Fibroblast of lung (primary cell): ENCODE measurements around the gene LAPTM4A.

Experiments used
- EZH2 ChIP-seq: IDR thresholded peaks from 2 replicates; pipeline ENCODE4 v1.5.1; 2012; ENCODE audit warnings: low read length, control low read depth, mild to moderate bottlenecking; ENCODE audit errors: missing control alignments
- TF ChIP-seq, protein P1 (sequence below), 2 donors: IDR thresholded peaks in 1 of 2; conservative IDR thresholded peaks in 1 of 2; 1 replicate in 1 of 2; 2 replicates in 1 of 2; pipeline ENCODE4 v1.5.1; 2011 to 2012; ENCODE audit warnings: low read length in 2 of 2, control low read depth in 1 of 2, inconsistent platforms in 1 of 2, low read depth in 1 of 2, mild to moderate bottlenecking in 1 of 2

DNA sequence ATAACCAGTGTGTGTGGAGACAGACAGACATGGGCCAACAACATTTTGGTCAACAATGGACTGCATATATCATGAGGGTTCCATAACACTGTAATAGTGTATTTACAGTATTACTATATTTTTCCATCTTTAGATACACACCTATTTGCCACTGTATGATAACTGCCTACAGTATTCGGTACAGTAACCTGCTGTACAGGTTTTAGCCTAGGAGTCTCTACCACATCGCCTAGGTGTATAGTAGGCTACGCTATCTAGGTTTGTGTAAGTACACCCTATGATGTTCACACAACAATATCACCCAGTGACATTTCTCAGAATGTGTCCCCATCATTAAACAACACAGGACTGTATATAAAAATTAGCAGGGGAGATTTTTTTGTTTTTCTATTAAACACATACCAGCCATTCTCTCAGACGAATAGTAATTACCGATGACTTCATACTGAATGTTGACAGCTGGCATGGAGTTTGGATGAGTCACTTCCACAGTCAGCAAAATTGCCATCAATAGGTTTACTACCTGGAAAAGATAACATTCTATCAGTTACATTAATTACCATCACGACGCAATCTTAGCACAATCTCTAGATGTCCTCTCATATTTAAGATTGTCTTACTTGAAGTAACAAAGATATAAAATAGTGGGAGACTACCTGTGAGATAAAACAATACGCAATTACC, 10.8 kb downstream of the LAPTM4A start:
- TF ChIP-seq, protein P1, sequence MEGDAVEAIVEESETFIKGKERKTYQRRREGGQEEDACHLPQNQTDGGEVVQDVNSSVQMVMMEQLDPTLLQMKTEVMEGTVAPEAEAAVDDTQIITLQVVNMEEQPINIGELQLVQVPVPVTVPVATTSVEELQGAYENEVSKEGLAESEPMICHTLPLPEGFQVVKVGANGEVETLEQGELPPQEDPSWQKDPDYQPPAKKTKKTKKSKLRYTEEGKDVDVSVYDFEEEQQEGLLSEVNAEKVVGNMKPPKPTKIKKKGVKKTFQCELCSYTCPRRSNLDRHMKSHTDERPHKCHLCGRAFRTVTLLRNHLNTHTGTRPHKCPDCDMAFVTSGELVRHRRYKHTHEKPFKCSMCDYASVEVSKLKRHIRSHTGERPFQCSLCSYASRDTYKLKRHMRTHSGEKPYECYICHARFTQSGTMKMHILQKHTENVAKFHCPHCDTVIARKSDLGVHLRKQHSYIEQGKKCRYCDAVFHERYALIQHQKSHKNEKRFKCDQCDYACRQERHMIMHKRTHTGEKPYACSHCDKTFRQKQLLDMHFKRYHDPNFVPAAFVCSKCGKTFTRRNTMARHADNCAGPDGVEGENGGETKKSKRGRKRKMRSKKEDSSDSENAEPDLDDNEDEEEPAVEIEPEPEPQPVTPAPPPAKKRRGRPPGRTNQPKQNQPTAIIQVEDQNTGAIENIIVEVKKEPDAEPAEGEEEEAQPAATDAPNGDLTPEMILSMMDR (conservative IDR thresholded peaks at IDR 0.05 in 1 of 2, IDR thresholded peaks at IDR 0.05 in 1 of 2; ENCODE audit: low read depth in 1 of 2, low read length in 2 of 2) = no peak
- no peak for TF ChIP-seq EZH2
